Stimulated activated CD8-positive, alpha-beta memory T cell treated with anti-CD3 and anti-CD28 coated beads, Interleukin-15, amount 100 ng/mL, for 1 hour (primary cell): ENCODE results near the gene GPRC5C.

Source experiments
- DNase-seq: peaks from one replicate; pipeline ENCODE4 v3.0.0-alpha.2; 2020; ENCODE audit warnings: low read depth

Gene GPRC5C

DNA sequence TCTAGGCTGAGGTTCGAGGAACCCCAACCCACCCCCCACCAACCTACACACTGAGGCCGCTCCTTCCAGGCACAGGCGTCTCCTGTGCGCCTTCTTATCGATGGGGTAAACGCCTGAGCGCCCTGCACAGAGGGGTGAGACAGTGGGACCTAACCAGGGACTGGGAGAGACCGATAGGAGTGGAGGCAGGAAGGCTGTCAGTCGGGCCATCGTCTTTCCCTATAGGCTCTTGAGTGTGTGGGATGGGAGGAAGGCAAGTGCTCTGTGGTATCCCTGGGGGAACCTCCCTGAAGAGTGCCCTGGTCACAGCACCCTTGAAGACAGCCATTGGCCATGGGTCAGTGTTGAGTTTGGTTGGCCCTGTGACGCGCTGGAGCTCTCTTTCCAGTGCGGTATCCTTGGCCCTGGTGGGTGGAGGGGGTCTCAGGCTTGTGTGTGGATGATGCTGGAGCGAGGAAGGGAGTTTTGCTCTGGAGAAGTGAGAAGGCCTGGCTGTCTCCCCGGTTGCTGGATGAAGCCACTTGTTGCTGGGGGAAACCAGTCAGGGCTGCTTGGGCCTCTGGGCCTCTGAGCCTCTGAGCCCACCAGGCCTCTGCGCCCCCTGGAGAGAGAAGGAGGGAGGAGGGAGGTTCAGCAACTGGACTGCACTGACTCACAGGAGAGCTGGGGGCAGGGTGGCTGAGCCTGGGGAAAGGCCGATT is 1.7 kb downstream of the GPRC5C start:
- DNase-seq: no peak

DNA sequence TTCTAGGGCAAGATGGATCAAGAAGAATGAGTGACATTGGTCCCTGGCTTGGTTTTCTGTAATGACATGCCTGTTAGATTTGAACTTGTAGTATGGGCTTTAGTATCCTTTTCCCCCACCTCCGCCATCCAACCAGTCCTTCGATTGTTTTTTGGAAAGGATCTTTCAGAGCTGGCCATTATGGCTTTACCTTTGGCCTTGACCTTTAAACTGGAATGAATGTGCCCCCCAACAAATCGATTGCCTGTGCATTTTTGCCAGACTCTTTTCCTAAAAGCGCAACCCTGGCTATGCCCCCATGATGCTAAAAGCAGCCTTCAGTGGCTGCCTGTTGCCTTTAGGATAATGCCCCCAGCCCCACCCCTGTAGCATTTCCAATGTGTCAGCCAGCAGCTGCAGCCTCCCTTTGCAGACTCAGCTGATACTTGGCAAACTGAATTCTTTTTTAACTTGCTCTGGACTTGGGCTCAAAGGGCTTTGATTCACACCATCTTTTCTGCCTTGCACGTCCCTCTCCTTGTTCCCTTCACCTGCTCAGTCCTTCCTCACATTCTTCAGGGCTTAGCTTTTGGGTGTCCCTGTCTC is 4.0 kb downstream of the GPRC5C start:
- no peak for DNase-seq

DNA sequence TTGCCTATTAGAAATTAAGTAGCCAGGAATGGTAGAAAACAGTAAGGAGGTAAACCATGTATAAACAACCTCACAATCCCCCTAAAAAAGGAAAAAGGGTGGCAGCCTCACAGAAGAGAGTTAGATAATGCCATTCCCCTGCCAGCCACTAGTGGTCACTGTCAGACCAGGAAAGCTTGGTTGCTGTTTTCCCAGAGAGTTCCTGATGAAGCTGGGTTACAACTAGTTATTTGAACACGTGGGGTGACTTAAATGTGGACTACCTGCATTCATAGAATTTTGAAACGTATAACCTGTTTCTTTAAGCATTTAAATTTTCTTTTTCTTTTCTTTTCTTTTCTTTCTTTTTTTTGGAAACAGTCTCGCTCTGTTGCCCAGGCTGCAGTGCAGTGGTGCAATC is 5.8 kb downstream of the GPRC5C start:
- no peak for DNase-seq

DNA sequence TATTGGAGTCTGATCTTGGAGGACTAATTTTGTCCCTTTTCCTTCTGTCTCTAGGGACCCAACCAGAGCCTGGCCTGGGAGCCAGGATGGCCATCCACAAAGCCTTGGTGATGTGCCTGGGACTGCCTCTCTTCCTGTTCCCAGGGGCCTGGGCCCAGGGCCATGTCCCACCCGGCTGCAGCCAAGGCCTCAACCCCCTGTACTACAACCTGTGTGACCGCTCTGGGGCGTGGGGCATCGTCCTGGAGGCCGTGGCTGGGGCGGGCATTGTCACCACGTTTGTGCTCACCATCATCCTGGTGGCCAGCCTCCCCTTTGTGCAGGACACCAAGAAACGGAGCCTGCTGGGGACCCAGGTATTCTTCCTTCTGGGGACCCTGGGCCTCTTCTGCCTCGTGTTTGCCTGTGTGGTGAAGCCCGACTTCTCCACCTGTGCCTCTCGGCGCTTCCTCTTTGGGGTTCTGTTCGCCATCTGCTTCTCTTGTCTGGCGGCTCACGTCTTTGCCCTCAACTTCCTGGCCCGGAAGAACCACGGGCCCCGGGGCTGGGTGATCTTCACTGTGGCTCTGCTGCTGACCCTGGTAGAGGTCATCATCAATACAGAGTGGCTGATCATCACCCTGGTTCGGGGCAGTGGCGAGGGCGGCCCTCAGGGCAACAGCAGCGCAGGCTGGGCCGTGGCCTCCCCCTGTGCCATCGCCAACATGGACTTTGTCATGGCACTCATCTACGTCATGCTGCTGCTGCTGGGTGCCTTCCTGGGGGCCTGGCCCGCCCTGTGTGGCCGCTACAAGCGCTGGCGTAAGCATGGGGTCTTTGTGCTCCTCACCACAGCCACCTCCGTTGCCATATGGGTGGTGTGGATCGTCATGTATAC is 8.0 kb downstream of the GPRC5C start:
- no peak for DNase-seq

DNA sequence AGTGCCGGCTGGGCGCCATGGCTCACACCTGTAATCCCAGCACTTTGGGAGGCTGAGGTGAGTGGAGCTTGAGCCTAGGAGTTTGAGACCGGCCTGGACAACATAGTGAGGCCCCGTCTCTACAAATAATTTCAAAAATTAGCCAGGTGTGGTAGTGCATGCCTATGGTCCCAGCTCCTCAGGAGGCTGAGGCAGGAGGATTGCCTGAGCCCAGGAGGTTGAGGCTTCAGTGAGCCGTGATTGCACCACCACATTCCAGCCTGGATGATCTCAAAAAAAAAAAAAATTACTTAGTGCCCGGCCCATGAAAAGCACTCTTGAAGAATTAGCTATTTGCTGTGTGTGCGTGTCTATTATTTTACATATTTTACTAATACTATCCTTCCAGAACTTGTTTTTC is 9.6 kb downstream of the GPRC5C start:
- no peak for DNase-seq

DNA sequence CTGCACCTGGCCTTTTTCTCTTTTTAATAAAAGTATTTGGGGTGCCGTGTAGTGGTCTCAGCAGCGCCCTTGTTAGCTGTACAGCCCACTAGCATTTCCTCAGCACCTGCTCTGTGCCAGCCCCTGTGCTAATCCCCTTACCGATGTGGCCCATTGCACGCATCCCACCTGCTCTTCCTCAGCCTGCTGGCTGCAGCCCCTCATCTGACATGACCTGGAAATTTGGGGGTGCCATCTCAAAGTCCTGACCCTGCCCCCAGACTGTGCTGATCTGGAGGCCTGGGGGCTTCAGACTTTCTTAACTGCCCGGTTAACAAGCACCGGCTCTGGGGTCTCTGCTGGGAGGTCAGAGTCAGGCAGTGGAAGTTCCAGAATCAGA is 10.4 kb downstream of the GPRC5C start:
- DNase-seq: no peak

DNA sequence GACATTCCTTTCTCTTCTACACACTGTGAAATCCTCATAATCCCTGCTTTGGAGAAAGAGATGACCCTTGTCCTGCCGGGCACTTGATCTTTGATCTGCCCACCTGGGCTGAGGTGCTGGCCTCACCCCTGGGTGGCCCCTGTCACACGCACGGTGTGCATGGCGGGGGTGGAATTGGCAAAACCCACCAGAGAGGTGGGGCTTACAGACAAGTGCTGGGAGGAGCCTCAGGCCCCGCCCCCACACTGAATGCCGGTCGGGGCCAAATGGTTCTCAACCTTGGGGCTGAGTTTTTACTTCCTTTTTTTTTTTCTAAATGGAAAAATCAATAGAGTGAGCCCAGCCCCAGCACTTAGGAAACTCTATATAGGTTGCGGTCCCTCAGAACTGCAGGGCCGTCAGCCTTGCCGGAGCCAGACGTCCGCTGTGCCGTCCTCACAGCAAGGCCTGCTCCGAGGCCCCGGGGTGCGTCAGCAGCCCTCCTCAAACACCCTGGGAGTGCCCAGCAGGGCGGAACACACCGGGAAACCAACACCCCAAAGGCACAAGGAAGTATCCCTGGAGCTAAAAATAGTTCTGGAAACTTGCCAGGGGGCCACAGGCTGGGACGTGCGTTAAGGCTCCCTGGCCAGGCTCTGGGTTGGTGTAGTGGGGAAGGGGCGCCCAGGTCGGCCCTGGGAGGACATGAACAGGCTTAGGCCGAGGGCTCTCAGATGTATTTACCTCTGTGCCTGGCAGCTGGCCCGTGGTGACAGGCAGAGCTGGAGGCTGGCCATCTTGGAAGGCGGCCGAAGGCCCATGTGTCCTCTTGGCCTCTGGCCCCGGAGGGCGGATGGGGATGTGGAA is 11.0 kb downstream of the GPRC5C start:
- DNase-seq: no peak

DNA sequence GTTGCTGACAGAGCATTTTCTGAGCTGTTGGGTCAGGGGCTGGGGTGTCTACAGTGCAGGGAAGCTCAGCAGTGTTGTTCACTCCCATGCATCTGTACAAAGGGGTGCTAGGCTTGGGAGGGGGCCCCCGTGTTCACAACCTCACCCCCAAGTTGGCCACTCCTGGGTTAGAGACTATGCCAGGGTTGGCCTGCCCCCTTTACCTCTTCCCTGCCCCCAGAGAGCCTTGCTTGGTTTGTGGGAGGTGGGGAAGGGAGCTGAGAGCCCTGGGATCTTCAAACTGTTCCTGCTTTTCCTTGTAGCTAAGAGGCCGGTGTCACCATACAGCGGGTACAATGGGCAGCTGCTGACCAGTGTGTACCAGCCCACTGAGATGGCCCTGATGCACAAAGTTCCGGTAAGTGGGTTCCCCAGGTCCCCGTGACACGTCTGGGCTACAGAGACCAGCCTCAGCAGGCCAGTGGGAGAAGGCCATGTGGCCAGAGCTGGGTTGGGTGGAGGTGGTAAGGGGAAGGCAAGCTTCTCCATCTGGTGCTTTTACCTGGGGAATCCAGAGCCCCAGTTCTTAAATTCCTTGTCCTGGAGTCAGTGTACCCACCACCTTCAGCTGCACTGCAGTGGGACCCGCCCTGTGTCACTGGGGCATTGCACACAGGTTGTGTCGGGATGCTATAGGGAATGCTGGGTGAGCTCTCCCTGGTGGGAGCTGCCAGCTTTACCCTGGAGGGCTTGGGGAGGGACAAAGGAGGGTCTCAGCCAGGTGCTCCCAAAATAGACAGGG is 11.8 kb downstream of the GPRC5C start:
- DNase-seq: no peak

DNA sequence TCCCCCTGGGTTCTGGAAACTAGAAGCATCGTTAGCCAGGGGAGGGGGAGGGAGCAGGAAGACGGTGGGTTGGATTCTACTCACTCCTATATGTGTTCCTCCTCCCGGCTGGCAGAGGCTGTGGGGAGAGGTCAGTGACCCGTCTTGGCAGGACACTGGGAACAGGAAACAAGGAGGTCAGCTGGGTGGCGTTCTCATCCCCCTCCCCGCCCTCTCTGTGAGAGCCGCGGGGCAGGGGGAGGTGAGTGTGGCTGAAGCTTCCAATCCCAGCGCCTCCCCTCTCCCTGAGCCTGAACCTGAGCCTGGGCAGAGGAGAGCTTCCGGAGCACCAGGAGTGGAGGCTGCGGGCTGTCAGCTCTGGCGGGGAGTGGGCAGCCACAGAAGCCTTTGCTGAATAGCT is 12.5 kb downstream of the GPRC5C start:
- DNase-seq: no peak

DNA sequence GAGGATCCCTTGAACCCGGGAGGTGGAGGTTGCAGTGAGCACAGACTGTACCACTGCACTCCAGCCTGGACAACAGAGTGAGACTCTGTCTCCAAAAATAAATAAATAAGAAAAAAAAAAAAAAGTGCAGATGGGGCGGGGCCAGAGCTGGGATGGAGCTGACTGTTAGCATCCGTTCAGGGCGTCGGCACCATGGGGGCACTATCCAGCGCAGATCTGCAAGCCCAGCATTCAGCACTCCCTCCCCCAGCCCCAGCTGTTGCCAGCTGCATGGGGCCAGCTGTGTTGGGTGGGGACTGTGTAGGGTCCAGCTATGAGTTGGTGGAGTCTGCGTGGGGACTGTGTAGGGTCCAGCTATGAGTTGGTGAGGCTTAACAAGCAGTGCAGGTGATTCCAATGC is 13.3 kb downstream of the GPRC5C start:
- DNase-seq: no peak

DNA sequence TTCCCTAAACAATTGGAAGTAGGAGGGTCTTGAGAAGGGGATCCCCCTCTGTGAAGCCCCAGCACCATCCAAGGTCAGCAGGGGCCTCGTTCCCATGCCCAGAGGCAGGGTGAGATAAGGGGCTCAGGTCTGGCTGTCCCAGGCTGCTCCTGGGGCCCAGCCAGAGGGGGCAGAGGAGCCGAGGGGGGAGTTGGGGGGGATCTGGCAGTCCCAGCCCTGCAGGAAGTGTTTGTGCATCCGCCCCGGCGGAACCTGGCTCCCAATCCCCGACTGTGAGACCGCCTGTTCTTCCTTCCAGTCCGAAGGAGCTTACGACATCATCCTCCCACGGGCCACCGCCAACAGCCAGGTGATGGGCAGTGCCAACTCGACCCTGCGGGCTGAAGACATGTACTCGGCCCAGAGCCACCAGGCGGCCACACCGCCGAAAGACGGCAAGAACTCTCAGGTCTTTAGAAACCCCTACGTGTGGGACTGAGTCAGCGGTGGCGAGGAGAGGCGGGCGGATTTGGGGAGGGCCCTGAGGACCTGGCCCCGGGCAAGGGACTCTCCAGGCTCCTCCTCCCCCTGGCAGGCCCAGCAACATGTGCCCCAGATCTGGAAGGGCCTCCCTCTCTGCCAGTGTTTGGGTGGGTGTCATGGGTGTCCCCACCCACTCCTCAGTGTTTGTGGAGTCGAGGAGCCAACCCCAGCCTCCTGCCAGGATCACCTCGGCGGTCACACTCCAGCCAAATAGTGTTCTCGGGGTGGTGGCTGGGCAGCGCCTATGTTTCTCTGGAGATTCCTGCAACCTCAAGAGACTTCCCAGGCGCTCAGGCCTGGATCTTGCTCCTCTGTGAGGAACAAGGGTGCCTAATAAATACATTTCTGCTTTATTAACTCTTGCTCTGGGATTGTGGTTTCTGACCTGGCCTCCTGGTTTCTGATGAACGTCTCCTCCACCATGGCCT is 14.9 kb downstream of the GPRC5C start:
- DNase-seq: no peak

DNA sequence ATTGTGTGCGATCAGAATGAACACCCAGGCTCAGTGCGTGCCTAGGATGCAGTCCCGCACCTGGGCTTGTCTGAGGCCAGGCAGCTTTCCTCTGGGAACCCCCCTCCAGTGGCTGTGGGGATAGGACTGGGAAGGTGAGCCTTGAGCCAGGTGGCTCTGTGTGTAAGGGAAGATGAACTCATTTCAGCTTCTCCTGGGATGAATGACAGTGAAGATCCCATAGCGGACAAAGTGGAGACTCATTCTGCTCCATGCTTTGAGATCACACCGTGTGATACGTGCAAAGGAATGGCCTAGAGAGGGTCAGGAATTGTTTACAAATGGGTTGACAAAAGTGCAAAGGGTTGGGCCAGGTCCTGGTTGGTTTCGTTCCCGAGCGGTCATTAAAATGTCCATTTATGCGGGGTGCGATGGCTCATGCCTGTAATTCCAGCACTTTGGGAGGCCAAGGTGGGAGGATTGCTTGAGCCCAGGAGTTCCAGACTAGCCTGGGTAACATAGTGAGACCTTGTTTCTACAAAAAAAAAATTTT is 15.8 kb downstream of the GPRC5C start:
- no peak for DNase-seq

DNA sequence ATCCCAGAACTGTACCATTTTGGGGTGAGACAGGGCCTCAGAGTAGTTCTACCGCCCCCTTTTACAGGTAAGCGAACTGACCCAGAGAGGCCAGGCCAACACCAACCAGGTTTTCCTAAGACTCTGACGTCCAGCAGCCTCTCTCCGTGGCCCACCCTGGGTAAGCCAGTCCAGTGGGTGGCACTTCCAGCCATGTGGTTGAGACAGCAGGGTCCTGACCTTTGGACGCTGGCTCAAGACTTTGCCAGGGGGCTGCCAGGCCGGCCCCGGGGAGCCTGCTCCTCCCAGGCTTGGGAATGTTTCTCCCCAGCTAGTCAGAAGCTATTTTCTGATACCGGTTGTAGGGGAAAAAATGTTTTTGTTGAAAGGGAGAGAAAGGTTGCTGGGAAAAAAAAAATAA is 16.9 kb downstream of the GPRC5C start:
- DNase-seq: no peak

DNA sequence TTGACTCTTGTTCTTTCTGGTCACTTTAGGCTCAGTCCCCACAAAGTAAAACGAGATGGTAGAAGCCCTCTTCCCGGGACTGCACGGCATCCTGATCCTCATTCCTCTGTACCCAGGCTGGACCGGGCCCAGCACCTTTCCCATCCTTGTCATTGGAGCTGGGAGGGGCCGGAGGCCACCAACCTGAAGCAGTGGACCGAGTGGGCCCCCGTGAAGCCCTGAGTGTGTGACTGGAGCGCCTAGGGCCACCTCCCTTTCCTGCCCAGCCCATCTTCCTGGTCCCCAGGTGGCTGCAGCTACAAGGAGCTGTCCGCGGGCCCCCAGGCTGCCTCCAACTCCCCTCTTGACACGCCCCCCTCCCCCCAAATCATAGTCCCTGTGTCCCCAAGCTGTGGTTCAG is 17.4 kb downstream of the GPRC5C start:
- no peak for DNase-seq

DNA sequence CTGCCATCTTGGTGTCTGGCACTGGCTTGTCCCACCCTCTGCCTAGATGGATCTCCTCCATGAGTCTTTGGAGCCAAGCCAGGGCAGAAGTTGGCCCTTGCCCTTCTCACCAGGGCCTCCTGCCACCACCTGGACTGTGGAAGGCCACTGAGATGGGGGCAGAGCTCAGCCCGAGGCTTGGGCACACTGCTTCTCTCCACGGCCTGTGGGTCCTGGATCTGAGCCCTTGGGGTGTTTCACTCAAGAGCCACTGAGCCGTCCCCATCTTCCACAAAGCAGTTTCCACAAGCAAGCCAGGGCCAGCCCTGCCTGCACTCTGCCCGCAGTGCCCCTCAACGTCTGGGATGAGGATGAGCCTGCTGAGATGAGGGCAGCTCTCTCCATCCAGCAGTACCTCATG is 17.9 kb downstream of the GPRC5C start:
- no peak for DNase-seq

DNA sequence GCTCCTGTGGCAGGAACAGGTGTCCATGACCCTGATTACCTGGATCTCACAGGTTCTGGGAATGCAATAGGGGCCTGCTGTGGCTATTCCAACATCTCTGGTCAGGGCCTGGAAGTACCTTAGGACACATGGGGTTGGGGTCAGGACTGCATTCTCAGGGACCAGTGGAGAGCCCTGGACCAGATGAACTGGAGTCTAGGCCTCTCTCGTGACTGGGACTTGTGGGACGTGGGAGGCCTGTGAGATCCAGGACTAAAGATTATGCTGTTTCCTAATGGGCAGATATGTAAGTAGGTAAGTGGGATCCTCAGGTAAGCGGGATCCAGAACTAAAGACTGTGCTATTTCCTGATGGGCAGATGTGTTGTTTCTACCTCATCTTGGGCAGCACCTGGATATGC is 18.3 kb downstream of the GPRC5C start:
- DNase-seq: no peak

DNA sequence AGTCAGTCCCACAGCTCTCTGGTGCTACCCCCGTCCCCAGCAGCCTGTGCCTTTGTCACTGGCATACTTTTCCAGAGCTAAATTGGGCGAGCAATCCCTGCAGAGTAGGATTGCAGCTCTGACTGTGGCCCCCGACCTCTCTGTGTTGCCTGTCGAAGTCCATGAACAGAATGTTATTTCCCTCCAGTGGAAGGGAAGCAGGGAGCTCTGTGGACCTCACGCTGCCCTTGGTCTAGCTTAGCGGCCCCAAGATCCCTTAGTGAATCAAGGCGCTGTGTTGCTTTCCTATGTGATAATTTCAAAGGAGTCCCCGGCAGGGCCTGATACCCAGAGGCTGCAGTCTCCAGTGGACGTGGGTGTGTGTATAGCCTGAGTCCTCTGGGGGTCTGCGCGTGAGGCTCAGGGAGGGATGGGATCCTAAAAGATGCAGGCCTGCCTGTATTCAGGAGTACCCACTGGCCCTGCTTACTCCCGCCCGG is 19.1 kb downstream of the GPRC5C start:
- no peak for DNase-seq

DNA sequence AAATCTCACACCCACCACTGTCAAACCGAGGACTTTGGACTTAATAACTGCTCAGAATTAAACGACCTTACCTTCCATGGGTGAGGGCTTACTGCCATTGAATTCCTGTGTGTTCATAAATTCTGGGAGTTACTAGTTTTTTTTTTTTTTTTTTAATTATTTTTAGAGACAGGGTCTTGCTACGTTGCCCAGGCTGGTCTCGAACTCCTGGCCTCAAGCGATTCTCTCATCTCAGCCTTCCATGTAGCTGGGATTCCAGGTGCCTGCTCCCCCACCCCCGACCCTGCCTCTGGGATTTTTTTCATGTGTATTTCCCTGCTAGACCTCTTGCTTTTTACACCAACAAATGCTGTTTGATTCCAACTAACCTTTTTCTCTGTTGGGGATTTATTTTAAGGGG is 19.7 kb downstream of the GPRC5C start:
- no peak for DNase-seq

DNA sequence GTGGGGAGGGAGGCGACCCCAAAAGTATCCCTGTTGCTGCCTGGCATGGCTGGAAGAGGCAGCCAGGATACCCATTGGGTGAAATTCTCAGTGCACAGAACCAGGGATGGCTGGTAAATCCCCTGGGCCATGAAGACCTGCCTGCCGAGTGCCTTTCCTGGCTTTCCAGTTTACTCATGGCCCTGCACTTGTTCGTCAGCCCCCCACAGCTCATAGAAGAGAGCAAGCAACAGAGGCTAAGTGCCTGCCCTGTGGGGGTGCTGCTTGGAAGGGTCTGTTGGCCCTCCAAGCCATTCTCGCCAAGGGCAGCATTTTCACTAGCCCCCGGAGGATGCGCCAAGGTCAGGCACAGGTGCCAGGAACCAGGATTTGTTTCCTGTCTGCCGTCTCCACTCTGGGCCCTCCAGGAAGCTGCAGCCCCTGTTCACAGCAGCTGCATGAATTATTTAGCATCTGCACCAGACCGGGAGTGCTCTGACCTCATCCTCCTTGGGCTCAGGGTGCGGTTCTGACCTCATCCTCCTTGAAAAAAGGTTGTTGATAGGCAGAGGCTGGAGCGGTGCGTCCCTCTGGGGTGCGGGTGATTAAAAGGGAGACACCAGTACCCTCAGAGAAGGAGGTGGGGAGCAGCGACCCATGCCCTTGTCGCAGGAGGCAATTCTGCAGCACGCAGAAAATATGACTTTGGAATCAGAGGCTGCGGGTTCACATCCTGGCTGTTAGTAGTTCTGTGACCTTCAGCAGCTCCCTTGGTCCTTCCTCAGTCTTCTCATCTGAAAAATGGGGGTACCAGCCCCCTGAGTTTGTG is 20.3 kb downstream of the GPRC5C start:
- no peak for DNase-seq
